DND-41 (cell line): ENCODE results near the gene PRKAR1B.

Experiments
- CTCF ChIP-seq: IDR thresholded peaks from 2 replicates; pipeline ENCODE4 v1.5.1; 2012; ENCODE audit warnings: borderline replicate concordance, low read length, moderate library complexity, mild to moderate bottlenecking; ENCODE audit not compliant: poor library complexity, severe bottlenecking; ENCODE audit errors: extremely low read depth
- EZH2 ChIP-seq: IDR thresholded peaks from 3 replicates; pipeline ENCODE4 v1.6.1; 2012; ENCODE audit warnings: borderline replicate concordance, low read depth, mild to moderate bottlenecking, moderate library complexity, low read length, inconsistent platforms; ENCODE audit not compliant: severe bottlenecking

DNA sequence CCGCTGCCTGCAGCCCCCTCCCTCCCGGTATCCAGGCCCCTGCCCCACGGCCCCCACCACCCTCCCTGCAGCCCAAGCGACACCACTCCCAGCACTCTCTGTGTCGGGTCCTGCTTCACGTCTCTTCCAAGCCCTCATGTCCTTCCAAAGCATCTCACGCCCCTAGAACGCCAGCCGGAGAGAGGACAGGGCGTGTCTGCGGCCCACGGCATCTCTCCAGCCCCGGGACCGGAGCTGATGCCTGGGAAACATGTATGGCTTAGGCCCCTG is 156.3 kb downstream of the PRKAR1B start:
- TF ChIP-seq CTCF = no peak
- no peak for TF ChIP-seq EZH2
